HG02763 (cell line): ENCODE data around the gene LMAN2.

Source experiments
- ATAC-seq: cut with Tn5 transposase; IDR thresholded peaks from one replicate; pipeline ENCODE4 v1.9.1; 2021; ENCODE audit warnings: mild to moderate bottlenecking, moderate library complexity; ENCODE audit not compliant: unreplicated experiment

Gene LMAN2

GRCh38 chr5:177290816-177291596 lies 60.5 kb downstream of the LMAN2 start:
- ATAC-seq = no peak

GRCh38 chr5:177288191-177288590 lies 63.3 kb downstream of the LMAN2 start:
- ATAC-seq = no peak
